WTC11 (cell line): ENCODE results near the gene STK17A. TPM values are rescaled to one million over a fixed set of nuclear protein-coding genes. Genes with fewer than 3 reads are reported as not detected.
"Not testable (repeated sequence)": the region's sequence is repeated elsewhere in the genome, so short reads cannot be mapped to it uniquely, and the experiment has no call there.

Source experiments
- ATAC-seq: fragments of 200-7000 bp; cut with Tn5 transposase; 2 replicates; pipeline ENCODE4 v1.10.0; 2021; ENCODE audit warnings: mild to moderate bottlenecking, moderate library complexity
- CTCF ChIA-PET: fragments of 300-600 bp; sonication (Branson Sonifier 250); formaldehyde crosslinking; loops from one replicate; lab custom pipeline; 2021; ENCODE audit warnings: antibody characterized with exemption; lab: Charles Lee
- POLR2A ChIA-PET: fragments of 350-600 bp; sonication (Branson Sonifier 250); formaldehyde crosslinking; loops from one replicate; lab custom pipeline; 2021; ENCODE audit warnings: antibody characterized with exemption; lab: Charles Lee
- DNase-seq: peaks from one replicate; pipeline ENCODE4 v3.0.0; 2021; ENCODE audit warnings: low spot score
- H3K27ac Mint-ChIP-seq: 2 replicates; pipeline ENCODE4 v1.8.0; 2021; ENCODE audit warnings: mixed read lengths
- H3K27me3 Mint-ChIP-seq: 2 replicates; pipeline ENCODE4 v1.8.0; 2021; ENCODE audit warnings: low read depth, mild to moderate bottlenecking, moderate library complexity, mixed read lengths
- H3K36me3 Mint-ChIP-seq: 2 replicates; pipeline ENCODE4 v1.8.0; 2021; ENCODE audit warnings: mixed read lengths
- H3K4me1 Mint-ChIP-seq: 2 replicates; pipeline ENCODE4 v1.8.0; 2022; ENCODE audit warnings: mixed read lengths
- H3K4me3 Mint-ChIP-seq: 2 replicates; pipeline ENCODE4 v1.8.0; 2021; ENCODE audit warnings: mild to moderate bottlenecking, moderate library complexity, mixed read lengths
- H3K9me3 Mint-ChIP-seq: 2 replicates; pipeline ENCODE4 v1.8.0; 2021; ENCODE audit warnings: mixed read lengths
- E2F1 ChIP-seq: sonication (generic); formaldehyde crosslinking; IDR thresholded peaks from 2 replicates; pipeline ENCODE4 v1.8.0; 2022; ENCODE audit warnings: mild to moderate bottlenecking, missing genetic modification reagents
- ERG ChIP-seq: fragments of 250-450 bp; sonication (Bioruptor Pico); IDR thresholded peaks from 2 replicates; pipeline ENCODE4 v1.8.0; 2021; ENCODE audit warnings: mild to moderate bottlenecking
- FOXK1 ChIP-seq: sonication (generic); formaldehyde crosslinking; IDR thresholded peaks from 2 replicates; pipeline ENCODE4 v1.8.0; 2022; ENCODE audit warnings: mild to moderate bottlenecking, moderate library complexity, missing genetic modification reagents
- FOXP4 ChIP-seq: sonication (generic); formaldehyde crosslinking; IDR thresholded peaks from 2 replicates; pipeline ENCODE4 v1.8.0; 2022; ENCODE audit warnings: mild to moderate bottlenecking, missing genetic modification reagents
- GRHL2 ChIP-seq: fragments of 250-450 bp; sonication (Bioruptor Pico); IDR thresholded peaks from 2 replicates; pipeline ENCODE4 v1.8.0; 2022; ENCODE audit warnings: mild to moderate bottlenecking, moderate library complexity; ENCODE audit not compliant: insufficient replicate concordance, severe bottlenecking
- HMGA2 ChIP-seq: fragments of 250-450 bp; sonication (Bioruptor Pico); IDR thresholded peaks from 2 replicates; pipeline ENCODE4 v1.4.0; 2021; ENCODE audit warnings: mild to moderate bottlenecking, moderate library complexity
- IRF2 ChIP-seq: sonication (generic); formaldehyde crosslinking; IDR thresholded peaks from 2 replicates; pipeline ENCODE4 v1.8.0; 2022; ENCODE audit warnings: low read depth, missing genetic modification reagents, borderline replicate concordance
- MLX ChIP-seq: sonication (generic); formaldehyde crosslinking; IDR thresholded peaks from 2 replicates; pipeline ENCODE4 v1.8.1; 2023; ENCODE audit warnings: mild to moderate bottlenecking, missing genetic modification reagents, moderate library complexity
- NFATC4 ChIP-seq: fragments of 250-450 bp; sonication (Bioruptor Pico); IDR thresholded peaks from 2 replicates; pipeline ENCODE4 v1.9.0; 2021; ENCODE audit warnings: mild to moderate bottlenecking
- PRRX2 ChIP-seq: fragments of 250-450 bp; sonication (Bioruptor Pico); IDR thresholded peaks from 2 replicates; pipeline ENCODE4 v1.8.0; 2021; ENCODE audit warnings: mild to moderate bottlenecking
- USF1 ChIP-seq: sonication (generic); formaldehyde crosslinking; IDR thresholded peaks from 2 replicates; pipeline ENCODE4 v1.8.0; 2022; ENCODE audit warnings: mild to moderate bottlenecking, missing genetic modification reagents
- ZNF219 ChIP-seq: sonication (generic); formaldehyde crosslinking; IDR thresholded peaks from 2 replicates; pipeline ENCODE4 v1.8.0; 2023; ENCODE audit warnings: missing genetic modification reagents, mild to moderate bottlenecking, borderline replicate concordance
- ZNF396 ChIP-seq: fragments of 250-450 bp; sonication (Bioruptor Pico); IDR thresholded peaks from 2 replicates; pipeline ENCODE4 v1.8.0; 2021; ENCODE audit warnings: mild to moderate bottlenecking, moderate library complexity, borderline replicate concordance
- ZNF532 ChIP-seq: fragments of 250-450 bp; sonication (Bioruptor Pico); IDR thresholded peaks from 2 replicates; pipeline ENCODE4 v1.9.0; 2021; ENCODE audit warnings: mild to moderate bottlenecking, borderline replicate concordance
- ZNF671 ChIP-seq: fragments of 250-450 bp; sonication (Bioruptor Pico); IDR thresholded peaks from 2 replicates; pipeline ENCODE4 v1.8.0; 2021; ENCODE audit warnings: mild to moderate bottlenecking
- ZSCAN18 ChIP-seq: fragments of 250-450 bp; sonication (Bioruptor Pico); IDR thresholded peaks from 2 replicates; pipeline ENCODE4 v2.1.2; 2022; ENCODE audit warnings: mild to moderate bottlenecking, moderate library complexity
- total RNA-seq: library from RNA; stranded (reverse); gene quantifications from 3 replicates; pipeline ENCODE4 v1.2.3, GENCODE V29; 2021

The STK17A gene
- total RNA-seq, 1 experiment from 2014 or later: 17.6 TPM

- TF ChIP-seq NFATC4 (CRISPR knock-in tag) (no peak), USF1 (no peak), MLX (CRISPR knock-in tag) (no peak), PRRX2 (CRISPR knock-in tag) (no peak), HMGA2 (CRISPR knock-in tag) (no peak), FOXP4 (no peak), ZNF532 (CRISPR knock-in tag) (no peak)
Observed at GRCh38 chr7:43625980-43626379, 43.1 kb downstream of the STK17A start (continued).

- CTCF ChIA-PET: interaction anchor here (1.7 kb wide), 1 partner anchor 44 kb away, joined by 9 read pairs; the partner anchor contains the start of gene STK17A
- TF ChIP-seq IRF2 (CRISPR knock-in tag): no peak
- H3K4me3 Mint-ChIP-seq: no peak overlapping the region
- H3K27ac Mint-ChIP-seq: no peak overlapping the region
- ATAC-seq (no peak), DNase-seq (no peak)
- H3K9me3 Mint-ChIP-seq: no peaks in the 10 kb centered on the region
- peaks cover 20% of the 10 kb centered on the region for H3K4me1 Mint-ChIP-seq
- no peaks in the 10 kb centered on the region for H3K27me3 Mint-ChIP-seq
- POLR2A ChIA-PET: no interaction called here
- H3K36me3 Mint-ChIP-seq: peaks cover 44% of the 10 kb centered on the region
Observed at GRCh38 chr7:43626695-43627094, 43.8 kb downstream of the STK17A start.

GRCh38 chr7:43627798-43628197, 44.9 kb downstream of the STK17A start:
- ATAC-seq, H3K4me1 Mint-ChIP-seq, DNase-seq, H3K4me3 Mint-ChIP-seq, H3K9me3 Mint-ChIP-seq, H3K27me3 Mint-ChIP-seq: not testable (repeated sequence)
- ChIA-PET POLR2A (interaction anchor here (1.0 kb wide), 1 partner anchor 45 kb away, joined by 3 read pairs; the partner anchor contains the start of gene STK17A), CTCF (interaction anchor here (1.4 kb wide), 1 partner anchor 45 kb away, joined by 7 read pairs; the partner anchor contains the start of gene STK17A)
- Mint-ChIP-seq H3K36me3 (peaks cover 55% of the 10 kb centered on the region), H3K27ac (peak overlapping the region; percentile 47; the same call in 1 of the 2 replicates)

GRCh38 chr7:43628431-43628830, 45.5 kb downstream of the STK17A start:
- DNase-seq: no peak
- ATAC-seq: no peak
- peaks cover 9% of the 10 kb centered on the region for H3K4me1 Mint-ChIP-seq
- H3K9me3 Mint-ChIP-seq: no peaks in the 10 kb centered on the region
- ChIA-PET CTCF (interaction anchor here (1.4 kb wide), 1 partner anchor 46 kb away, joined by 7 read pairs; the partner anchor contains the start of gene STK17A), POLR2A (interaction anchor here (1.0 kb wide), 1 partner anchor 46 kb away, joined by 3 read pairs; the partner anchor contains the start of gene STK17A)
- no peak overlapping the region for H3K27ac Mint-ChIP-seq
- H3K4me3 Mint-ChIP-seq: no peak overlapping the region
- H3K36me3 Mint-ChIP-seq: peaks cover 60% of the 10 kb centered on the region
- H3K27me3 Mint-ChIP-seq: no peaks in the 10 kb centered on the region
- TF ChIP-seq ERG (CRISPR knock-in tag) (no peak), ZSCAN18 (CRISPR knock-in tag) (no peak), E2F1 (CRISPR knock-in tag) (no peak), ZNF219 (no peak), ZNF671 (CRISPR knock-in tag) (no peak), FOXK1 (no peak), ZNF396 (CRISPR knock-in tag) (no peak), GRHL2 (CRISPR knock-in tag) (no peak)
